Fibroblast of peridontal ligament (primary cell): ENCODE results near the gene VAC14.

Experiments used
- DNase-seq: peaks from one replicate; pipeline ENCODE4 v3.0.0-alpha.2; 2010; ENCODE audit errors: extremely low read depth

VAC14 gene

GRCh38 chr16:70708366-70709246 is 92.4 kb downstream of the VAC14 start:
- no peak for DNase-seq

- DNase-seq, result peak; percentile 98
These were observed 94.0 kb downstream of the VAC14 start for GRCh38 chr16:70706948-70707465.

- DNase-seq, result no peak
These were observed 95.9 kb downstream of the VAC14 start for GRCh38 chr16:70705056-70705455.

- no peak for DNase-seq
These were observed 96.4 kb downstream of the VAC14 start for GRCh38 chr16:70704586-70704985.

GRCh38 chr16:70703835-70704381 is 97.0 kb downstream of the VAC14 start:
- DNase-seq, result no peak

GRCh38 chr16:70703041-70703834 is 97.7 kb downstream of the VAC14 start:
- DNase-seq, result peak; percentile 98

GRCh38 chr16:70702624-70703023 is 98.3 kb downstream of the VAC14 start:
- DNase-seq, result no peak

GRCh38 chr16:70701998-70702397 is 99.0 kb downstream of the VAC14 start:
- DNase-seq, result no peak

- DNase-seq, result no peak
These were observed 99.4 kb downstream of the VAC14 start for GRCh38 chr16:70701596-70701995.

- DNase-seq, result no peak
These were observed 99.9 kb downstream of the VAC14 start for GRCh38 chr16:70701036-70701435.

- DNase-seq, result no peak
These were observed 100.6 kb downstream of the VAC14 start for GRCh38 chr16:70700101-70701020.

- DNase-seq, result no peak
These were observed 101.3 kb downstream of the VAC14 start for GRCh38 chr16:70699696-70700095.

GRCh38 chr16:70698901-70699300 is 102.1 kb downstream of the VAC14 start:
- no peak for DNase-seq

- peak; percentile 54 for DNase-seq
These were observed 103.3 kb downstream of the VAC14 start for GRCh38 chr16:70697594-70698170.

- DNase-seq, result no peak
These were observed 103.9 kb downstream of the VAC14 start for GRCh38 chr16:70696952-70697593.

GRCh38 chr16:70696355-70696754 is 104.6 kb downstream of the VAC14 start:
- DNase-seq, result no peak

GRCh38 chr16:70695331-70696070 is 105.5 kb downstream of the VAC14 start:
- DNase-seq, result no peak

- DNase-seq, result no peak
These were observed 106.1 kb downstream of the VAC14 start for GRCh38 chr16:70694868-70695218.

- DNase-seq, result peak; percentile 70
These were observed 106.7 kb downstream of the VAC14 start for GRCh38 chr16:70694088-70694867.
